KOPT-K1 (cell line): ENCODE measurements around the gene LYZL6.

Experiments
- H3K27ac ChIP-seq: fragments of 200-600 bp; sonication (generic); 2 replicates; pipeline ENCODE4 v1.5.1; 2016; ENCODE audit warnings: antibody characterized with exemption, mild to moderate bottlenecking, low read depth, low read length; ENCODE audit not compliant: poor library complexity, severe bottlenecking
- H3K36me3 ChIP-seq: fragments of 200-600 bp; sonication (generic); 2 replicates; pipeline ENCODE4 v1.5.1; 2017; ENCODE audit warnings: antibody characterized with exemption, mild to moderate bottlenecking, low read length, moderate library complexity; ENCODE audit not compliant: insufficient read depth
- H3K9me3 ChIP-seq: fragments of 200-600 bp; sonication (generic); 2 replicates; pipeline ENCODE4 v1.5.1; 2017; ENCODE audit warnings: antibody characterized with exemption, low read length, mild to moderate bottlenecking; ENCODE audit not compliant: insufficient read depth, poor library complexity, severe bottlenecking

The LYZL6 gene

GRCh38 chr17:35943537-35943936 lies at the start of gene LYZL6:
TSS of gene LYZL6 (minus strand) at chr17:35943713. CDS start at chr17:35939356, 4,357 bp downstream.
- no peak within 1 kb of the TSS for H3K27ac ChIP-seq
- peaks cover 8% of the 10 kb centered on the region for H3K9me3 ChIP-seq
- H3K36me3 ChIP-seq, result no peaks in the 10 kb centered on the region

GRCh38 chr17:35991075-35991474 lies 47.6 kb upstream of the LYZL6 start:
- peaks cover 28% of the 10 kb centered on the region for H3K9me3 ChIP-seq
- no peak overlapping the region for H3K27ac ChIP-seq
- H3K36me3 ChIP-seq, result no peaks in the 10 kb centered on the region

- no peaks in the 10 kb centered on the region for H3K36me3 ChIP-seq
- peaks cover 22% of the 10 kb centered on the region for H3K9me3 ChIP-seq
- no peak overlapping the region for H3K27ac ChIP-seq
These were observed 44.7 kb upstream of the LYZL6 start for GRCh38 chr17:35988164-35988563.

GRCh38 chr17:35986643-35987042 lies 43.1 kb upstream of the LYZL6 start, which contains the start of gene CCL14:
TSS of gene CCL14 (minus strand) at chr17:35986729. CDS start at chr17:35986649, 80 bp downstream.
- Histone ChIP-seq H3K36me3 (no peaks in the 10 kb centered on the region), H3K9me3 (peaks cover 18% of the 10 kb centered on the region), H3K27ac (no peak within 1 kb of the TSS)

- H3K36me3 ChIP-seq, result no peaks in the 10 kb centered on the region
- H3K27ac ChIP-seq, result no peak overlapping the region
- H3K9me3 ChIP-seq, result peaks cover 15% of the 10 kb centered on the region
These were observed 40.6 kb upstream of the LYZL6 start for GRCh38 chr17:35984140-35984539.

GRCh38 chr17:35982409-35983191 lies 39.1 kb upstream of the LYZL6 start:
- Histone ChIP-seq H3K9me3 (peaks cover 3% of the 10 kb centered on the region), H3K27ac (no peak overlapping the region), H3K36me3 (no peaks in the 10 kb centered on the region)

GRCh38 chr17:35981908-35982330 lies 38.4 kb upstream of the LYZL6 start:
- no peaks in the 10 kb centered on the region for H3K36me3 ChIP-seq
- H3K9me3 ChIP-seq, result no peaks in the 10 kb centered on the region
- H3K27ac ChIP-seq, result no peak overlapping the region

- Histone ChIP-seq H3K9me3 (no peaks in the 10 kb centered on the region), H3K27ac (no peak within 1 kb of the TSS), H3K36me3 (no peaks in the 10 kb centered on the region)
These were observed 37.7 kb upstream of the LYZL6 start, which contains the start of gene CCL16 for GRCh38 chr17:35981246-35981645. TSS of gene CCL16 (minus strand) at chr17:35981497. CDS start at chr17:35981420, 77 bp downstream.

GRCh38 chr17:35978346-35978745 lies 34.8 kb upstream of the LYZL6 start:
- Histone ChIP-seq H3K27ac (no peak overlapping the region), H3K9me3 (no peaks in the 10 kb centered on the region), H3K36me3 (no peaks in the 10 kb centered on the region)

- Histone ChIP-seq H3K36me3 (no peaks in the 10 kb centered on the region), H3K27ac (no peak overlapping the region), H3K9me3 (no peaks in the 10 kb centered on the region)
These were observed 34.0 kb upstream of the LYZL6 start for GRCh38 chr17:35977509-35977908.

GRCh38 chr17:35973333-35974260 lies 30.1 kb upstream of the LYZL6 start:
- no peaks in the 10 kb centered on the region for H3K36me3 ChIP-seq
- no peak overlapping the region for H3K27ac ChIP-seq
- no peaks in the 10 kb centered on the region for H3K9me3 ChIP-seq

GRCh38 chr17:35972945-35973332 lies 29.4 kb upstream of the LYZL6 start:
- Histone ChIP-seq H3K36me3 (no peaks in the 10 kb centered on the region), H3K27ac (no peak overlapping the region)

GRCh38 chr17:35972535-35972934 lies 29.0 kb upstream of the LYZL6 start:
- Histone ChIP-seq H3K9me3 (no peaks in the 10 kb centered on the region), H3K36me3 (no peaks in the 10 kb centered on the region), H3K27ac (no peak overlapping the region)

More at GRCh38 chr17:35972945-35973332, 29.4 kb upstream of the LYZL6 start:
- H3K9me3 ChIP-seq, result no peaks in the 10 kb centered on the region

GRCh38 chr17:35972066-35972465 lies 28.6 kb upstream of the LYZL6 start:
- H3K27ac ChIP-seq, result no peak overlapping the region
- no peaks in the 10 kb centered on the region for H3K36me3 ChIP-seq
- no peaks in the 10 kb centered on the region for H3K9me3 ChIP-seq
